ENCODE results near the gene TFPT. TPM values are rescaled to one million over a fixed set of nuclear protein-coding genes. Genes with fewer than 3 reads are reported as not detected.
"Not testable (repeated sequence)": the region's sequence is repeated elsewhere in the genome, so short reads cannot be mapped to it uniquely, and the experiment has no call there.

The TFPT gene
- polyA plus RNA-seq, 3 donors from 2014 or later: 20.1 to 26.4 (median 20.6) TPM

- no peak overlapping the region for H3K4me3 Mint-ChIP-seq
- peaks cover 0 to 1% (median 0%) of the 10 kb centered on the region in 3 donors for H3K27me3 Mint-ChIP-seq (ENCODE audit: low read depth in 3 of 3)
- no peak for DNase-seq
- H3K4me1 Mint-ChIP-seq: no peaks in the 10 kb centered on the region
- no peak overlapping the region for H3K27ac Mint-ChIP-seq
- H3K9me3 Mint-ChIP-seq: no peaks in the 10 kb centered on the region
- peaks cover 0 to 30% (median 13%) of the 10 kb centered on the region in 3 donors for H3K36me3 Mint-ChIP-seq
Measured at GRCh38 chr19:54124393-54124792, 8.9 kb upstream of the TFPT start.

- Mint-ChIP-seq H3K27me3 (ENCODE audit: low read depth in 3 of 3) (peaks cover 0 to 1% (median 0%) of the 10 kb centered on the region in 3 donors), H3K27ac (no peak overlapping the region), H3K4me3 (no peak overlapping the region), H3K36me3 (peaks cover 2 to 32% (median 13%) of the 10 kb centered on the region in 3 donors), H3K9me3 (no peaks in the 10 kb centered on the region), H3K4me1 (no peaks in the 10 kb centered on the region)
- no peak for DNase-seq
Measured at GRCh38 chr19:54123682-54124081, 8.2 kb upstream of the TFPT start.

- Mint-ChIP-seq H3K27me3 (ENCODE audit: low read depth in 3 of 3) (peaks cover 0 to 1% (median 0%) of the 10 kb centered on the region in 3 donors), H3K27ac (no peak overlapping the region), H3K4me3 (no peak overlapping the region), H3K36me3 (peaks cover 3 to 25% (median 8%) of the 10 kb centered on the region in 3 donors), H3K9me3 (no peaks in the 10 kb centered on the region), H3K4me1 (peaks cover 0 to 10% of the 10 kb centered on the region in 2 donors)
- DNase-seq: no peak
Measured at GRCh38 chr19:54121259-54121658, 5.8 kb upstream of the TFPT start.

DNA sequence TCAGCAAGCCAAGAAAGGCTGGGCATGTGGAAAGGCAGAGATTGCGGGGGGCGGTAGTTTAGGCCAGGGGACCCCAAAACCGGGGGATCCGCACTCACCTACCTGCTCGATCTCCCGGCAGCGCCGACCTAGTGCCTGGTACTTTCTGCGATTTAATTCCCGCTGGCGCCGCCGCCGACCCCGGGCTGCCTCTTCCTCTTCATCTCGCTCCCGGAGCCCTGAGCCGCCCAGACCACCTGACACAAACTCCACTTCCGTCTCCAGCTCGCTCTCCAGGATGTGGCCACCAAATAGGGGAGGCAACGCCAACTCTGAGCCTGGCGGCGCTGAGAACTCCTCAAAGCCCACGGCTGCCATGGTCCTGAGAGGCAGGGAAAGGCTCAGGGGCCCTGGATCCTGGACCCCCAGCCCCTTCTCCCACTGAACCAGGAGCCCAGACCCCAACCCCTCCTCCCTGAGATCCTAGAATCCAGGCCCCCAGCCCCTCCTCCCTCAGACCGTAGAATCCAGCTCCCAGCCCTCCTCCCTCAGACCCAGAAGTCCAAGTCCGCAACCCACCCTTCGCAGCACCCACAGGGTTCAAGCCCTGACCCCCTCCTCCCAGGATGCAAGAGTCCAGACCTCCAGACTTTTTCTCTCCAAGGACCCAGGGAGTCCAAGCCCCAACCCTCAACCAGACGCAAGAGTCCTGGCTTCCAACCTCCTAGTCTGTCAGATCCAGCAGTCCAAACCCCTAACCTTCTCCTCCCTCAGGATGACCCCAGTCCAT is 933 bp downstream of the TFPT start:
- peak overlapping the region; percentile 88 to 98 (median 93) for H3K4me3 Mint-ChIP-seq
- peaks cover 7 to 8% (median 8%) of the 10 kb centered on the region in 3 donors for H3K36me3 Mint-ChIP-seq
- peaks cover 5 to 10% (median 8%) of the 10 kb centered on the region in 3 donors for H3K27me3 Mint-ChIP-seq (ENCODE audit: low read depth in 3 of 3)
- H3K27ac Mint-ChIP-seq: peak overlapping the region; percentile 90 to 98 (median 91)
- H3K9me3 Mint-ChIP-seq: no peaks in the 10 kb centered on the region
- H3K4me1 Mint-ChIP-seq: peaks cover 31 to 32% of the 10 kb centered on the region in 2 donors
- DNase-seq: peak; percentile 31 to 33 (median 33)

DNA sequence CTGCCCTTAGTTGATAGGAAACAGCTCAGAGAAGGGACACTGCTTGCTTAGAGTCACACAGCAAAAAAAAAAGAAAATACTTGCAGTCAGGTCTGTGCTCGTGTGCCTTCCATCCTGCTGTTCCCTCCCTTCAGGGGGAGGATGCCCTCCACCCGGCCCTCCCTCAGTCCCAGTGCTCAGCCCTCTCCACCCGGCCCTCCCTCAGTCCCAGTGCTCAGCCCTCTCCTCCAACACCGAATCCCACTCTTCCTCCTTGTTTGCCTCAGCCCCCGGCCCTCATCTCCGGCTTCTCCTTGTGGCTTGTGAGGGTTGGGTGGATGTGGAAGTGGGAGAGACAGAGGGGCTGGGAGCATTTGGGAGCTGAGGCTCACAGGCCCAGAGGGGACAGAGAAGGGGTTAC is 5.8 kb downstream of the TFPT start:
- Mint-ChIP-seq H3K27me3 (ENCODE audit: low read depth in 3 of 3) (peaks cover 0 to 6% (median 3%) of the 10 kb centered on the region in 3 donors), H3K36me3 (peaks cover 7 to 20% (median 11%) of the 10 kb centered on the region in 3 donors), H3K9me3 (no peaks in the 10 kb centered on the region), H3K4me3 (no peak overlapping the region), H3K4me1 (peaks cover 14 to 29% of the 10 kb centered on the region in 2 donors), H3K27ac (no peak overlapping the region)
- DNase-seq: no peak

- H3K36me3 Mint-ChIP-seq: peaks cover 7 to 20% (median 11%) of the 10 kb centered on the region in 3 donors
- no peak for DNase-seq
- no peaks in the 10 kb centered on the region for H3K9me3 Mint-ChIP-seq
- peaks cover 0 to 4% (median 0%) of the 10 kb centered on the region in 3 donors for H3K27me3 Mint-ChIP-seq (ENCODE audit: low read depth in 3 of 3)
- H3K4me3 Mint-ChIP-seq: no peak overlapping the region
- peaks cover 5 to 19% of the 10 kb centered on the region in 2 donors for H3K4me1 Mint-ChIP-seq
- H3K27ac Mint-ChIP-seq: no peak overlapping the region
Measured at GRCh38 chr19:54108496-54108895, 7.0 kb downstream of the TFPT start.

- H3K9me3 Mint-ChIP-seq: no peaks in the 10 kb centered on the region
- H3K36me3 Mint-ChIP-seq: peaks cover 7 to 20% (median 11%) of the 10 kb centered on the region in 3 donors
- no peak for DNase-seq
- no peak overlapping the region for H3K4me3 Mint-ChIP-seq
- H3K4me1 Mint-ChIP-seq: peaks cover 9 to 19% of the 10 kb centered on the region in 2 donors
- peaks cover 0 to 4% (median 0%) of the 10 kb centered on the region in 3 donors for H3K27me3 Mint-ChIP-seq (ENCODE audit: low read depth in 3 of 3)
- no peak overlapping the region for H3K27ac Mint-ChIP-seq
Measured at GRCh38 chr19:54107876-54108490, 7.5 kb downstream of the TFPT start.

- no peak overlapping the region for H3K4me3 Mint-ChIP-seq
- no peak overlapping the region for H3K27ac Mint-ChIP-seq
- H3K9me3 Mint-ChIP-seq: no peaks in the 10 kb centered on the region
- no peak for DNase-seq
- H3K36me3 Mint-ChIP-seq: peaks cover 7 to 20% (median 11%) of the 10 kb centered on the region in 3 donors
- peaks cover 4 to 9% (median 6%) of the 10 kb centered on the region in 3 donors for H3K27me3 Mint-ChIP-seq (ENCODE audit: low read depth in 3 of 3)
- peaks cover 16 to 26% of the 10 kb centered on the region in 2 donors for H3K4me1 Mint-ChIP-seq
Measured at GRCh38 chr19:54106716-54107115, 8.7 kb downstream of the TFPT start.

DNA sequence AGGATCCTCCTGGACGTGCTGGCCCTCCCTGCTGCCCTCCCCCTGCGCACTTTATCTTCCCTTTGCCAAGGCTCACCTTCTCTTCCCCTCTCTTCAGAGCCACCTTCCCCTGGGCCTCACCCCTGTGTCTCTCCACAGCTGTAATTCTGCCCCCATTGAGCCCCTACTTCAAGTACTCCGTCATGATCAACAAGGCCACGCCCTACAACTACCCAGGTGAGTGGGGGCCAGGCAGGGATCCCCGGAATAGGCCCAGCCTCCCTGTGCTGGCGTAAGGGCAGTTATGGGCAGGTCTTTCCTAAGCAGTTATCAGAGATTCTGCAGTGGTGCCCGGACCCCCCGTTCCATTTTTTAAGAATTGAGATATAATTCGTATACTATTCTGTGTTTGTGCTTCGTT is 9.7 kb downstream of the TFPT start:
- Mint-ChIP-seq H3K27me3 (ENCODE audit: low read depth in 3 of 3) (peaks cover 4 to 9% (median 6%) of the 10 kb centered on the region in 3 donors), H3K4me1 (peaks cover 20 to 32% of the 10 kb centered on the region in 2 donors), H3K4me3 (no peak overlapping the region), H3K36me3 (peaks cover 6 to 19% (median 9%) of the 10 kb centered on the region in 3 donors), H3K9me3 (no peaks in the 10 kb centered on the region), H3K27ac (no peak overlapping the region)
- DNase-seq: no peak

- H3K27me3 Mint-ChIP-seq (ENCODE audit: low read depth in 3 of 3): peaks cover 4 to 9% (median 6%) of the 10 kb centered on the region in 3 donors
- H3K9me3 Mint-ChIP-seq: no peaks in the 10 kb centered on the region
- H3K36me3 Mint-ChIP-seq: peaks cover 4 to 17% (median 7%) of the 10 kb centered on the region in 3 donors
- H3K4me1 Mint-ChIP-seq: peaks cover 20 to 32% of the 10 kb centered on the region in 2 donors
- peak overlapping the region in 1 of 6 donors; percentile 30 for H3K27ac Mint-ChIP-seq
- no peak for DNase-seq
- peak overlapping the region in 3 of 5 donors; percentile 17 to 46 (median 40) for H3K4me3 Mint-ChIP-seq
Measured at GRCh38 chr19:54104998-54105715, 10.3 kb downstream of the TFPT start.

DNA sequence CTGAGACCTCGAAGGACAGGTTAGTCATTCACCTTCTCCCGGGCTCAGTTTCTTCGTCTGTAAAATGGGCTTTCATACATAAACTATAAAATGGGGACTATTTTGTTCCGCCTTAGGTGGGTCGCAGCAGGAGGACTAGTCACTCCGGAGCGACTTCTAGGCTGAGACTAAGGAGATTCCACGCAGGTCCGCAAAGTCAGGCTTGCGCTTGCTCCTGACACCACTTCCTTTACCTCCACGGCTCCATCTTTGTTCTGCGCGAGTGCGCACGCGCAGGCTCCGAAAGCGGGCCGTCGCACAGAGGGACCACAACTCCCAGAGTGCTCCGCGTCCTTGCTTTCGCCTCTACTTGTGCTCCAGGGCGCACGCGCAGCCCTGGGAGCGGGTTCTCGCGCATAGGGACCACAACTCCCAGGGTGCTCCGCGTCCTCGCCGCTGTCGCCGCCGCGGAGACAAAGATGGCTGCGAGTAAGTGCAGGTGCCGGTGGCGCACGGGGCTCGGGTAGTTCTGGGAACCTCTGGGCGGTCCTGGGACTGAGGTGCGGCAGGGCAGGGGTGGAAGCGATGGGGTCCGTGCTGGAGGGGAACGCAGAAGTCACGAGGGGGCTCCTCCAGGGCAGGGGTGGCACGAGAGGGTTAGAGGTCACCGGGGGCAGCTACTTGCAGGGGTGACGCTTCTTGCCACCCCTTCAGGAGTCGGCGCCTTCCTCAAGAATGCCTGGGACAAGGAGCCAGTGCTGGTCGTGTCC is 12.9 kb downstream of the TFPT start, which contains the start of gene NDUFA3:
TSS of gene NDUFA3 (plus strand) at position 435 of the 749 bp plus-strand sequence. CDS start at position 459, 24 bp downstream.
- H3K27ac Mint-ChIP-seq: peak within 1 kb of the TSS; percentile 91 to 98 (median 96)
- H3K4me3 Mint-ChIP-seq: peak within 1 kb of the TSS; percentile 96 to 99 (median 97)
- H3K27me3 Mint-ChIP-seq (ENCODE audit: low read depth in 3 of 3): peaks cover 4 to 9% (median 8%) of the 10 kb centered on the region in 3 donors
- peak; percentile 97 to 98 (median 97) for DNase-seq
- peaks cover 4 to 12% (median 6%) of the 10 kb centered on the region in 3 donors for H3K36me3 Mint-ChIP-seq
- H3K9me3 Mint-ChIP-seq: no peaks in the 10 kb centered on the region
- H3K4me1 Mint-ChIP-seq: peaks cover 20 to 32% of the 10 kb centered on the region in 2 donors

GRCh38 chr19:54100561-54100960 is 14.9 kb downstream of the TFPT start, which contains the start of gene OSCAR:
Gene OSCAR, minus strand, starts transcription at chr19:54100803. Its CDS starts 11 bp downstream, at chr19:54100792.
- peaks cover 8 to 18% (median 12%) of the 10 kb centered on the region in 3 donors for H3K27me3 Mint-ChIP-seq (ENCODE audit: low read depth in 3 of 3)
- H3K4me1 Mint-ChIP-seq: peaks cover 28 to 40% of the 10 kb centered on the region in 2 donors
- H3K27ac Mint-ChIP-seq: peak within 1 kb of the TSS in 5 of 6 donors; percentile 10 to 83 (median 58)
- no peaks in the 10 kb centered on the region for H3K9me3 Mint-ChIP-seq
- H3K4me3 Mint-ChIP-seq: peak within 1 kb of the TSS; percentile 26 to 63 (median 55)
- no peak for DNase-seq
- peaks cover 0 to 3% (median 0%) of the 10 kb centered on the region in 3 donors for H3K36me3 Mint-ChIP-seq

- H3K27ac Mint-ChIP-seq, DNase-seq, H3K4me3 Mint-ChIP-seq, H3K9me3 Mint-ChIP-seq, H3K36me3 Mint-ChIP-seq: not testable (repeated sequence)
- Mint-ChIP-seq H3K27me3 (ENCODE audit: low read depth in 3 of 3) (peaks cover 8 to 18% (median 12%) of the 10 kb centered on the region in 3 donors), H3K4me1 (peaks cover 27 to 34% of the 10 kb centered on the region in 2 donors)
Measured at GRCh38 chr19:54099903-54100255, 15.6 kb downstream of the TFPT start.

All from immature natural killer cell (primary cell).